GM12878 (cell line): ENCODE data around the gene ARHGEF7. TPM values are rescaled to one million over a fixed set of nuclear protein-coding genes. Genes with fewer than 3 reads are reported as not detected.

ENCODE experiments used
- ATAC-seq: fragments of 200-7000 bp; cut with Tn5 transposase; 3 replicates; pipeline ENCODE4 v1.9.1; 2020; ENCODE audit warnings: mild to moderate bottlenecking, moderate library complexity
- BruUV-seq: library from RNA; stranded (reverse); fragments of 400-500 nt; replicated peaks from 2 replicates; lab custom pipeline; 2021; lab: Mats Ljungman, UMichigan
- CTCF ChIA-PET: fragments of 300-600 bp; sonication (Branson Sonifier 250); formaldehyde crosslinking; extraction: SDS; loops from one replicate; lab custom pipeline; 2021; ENCODE audit warnings: inconsistent platforms; lab: Yijun Ruan, JAX
- POLR2A ChIA-PET: fragments of 350-600 bp; formaldehyde crosslinking; extraction: SDS; loops from one replicate; lab custom pipeline; 2021; ENCODE audit warnings: inconsistent platforms; lab: Charles Lee
- RAD21 ChIA-PET: fragments of 300-600 bp; sonication (Branson Sonifier 250); formaldehyde crosslinking; loops from one replicate; lab custom pipeline; 2023; ENCODE audit warnings: antibody characterized with exemption; ENCODE audit not compliant: unreplicated experiment; lab: Charles Lee
- SMC1A ChIA-PET: fragments of 300-600 bp; sonication (Branson Sonifier 250); formaldehyde crosslinking; loops from one replicate; lab custom pipeline; 2023; ENCODE audit not compliant: unreplicated experiment, uncharacterized antibody; lab: Charles Lee
- DNase-seq: peaks from one replicate; pipeline ENCODE4 v3.0.0-alpha.2; 2011; ENCODE audit warnings: low read depth, low spot score
- FAIRE-seq: peaks from 3 replicates; lab custom pipeline; 2011; peaks lifted over from hg19 to GRCh38; lab: Jason Lieb, UNC
- H2AFZ ChIP-seq: 2 replicates; pipeline ENCODE4 v1.6.0; 2011; ENCODE audit warnings: low read depth, low read length, control low read depth; ENCODE audit not compliant: control insufficient read depth
- H3K27ac ChIP-seq: 2 replicates; pipeline ENCODE4 v1.5.1; 2011; ENCODE audit warnings: control low read depth; ENCODE audit not compliant: control insufficient read depth, insufficient read depth
- H3K27me3 ChIP-seq, 2 experiments: replicated peaks in 1 of 2; 2 replicates each; pipeline versions ENCODE4 v1.6.0 to v1.6.1; 2011; ENCODE audit warnings: low read length in 1 of 2; ENCODE audit not compliant: control insufficient read depth in 2 of 2, insufficient read depth in 2 of 2
- H3K36me3 ChIP-seq, 2 experiments: 2 replicates each; pipeline ENCODE4 v1.5.1; 2011; ENCODE audit warnings: low read length in 1 of 2; ENCODE audit not compliant: control insufficient read depth in 2 of 2, insufficient read depth in 2 of 2
- H3K4me1 ChIP-seq: 2 replicates; pipeline ENCODE4 v1.6.1; 2011; ENCODE audit warnings: mild to moderate bottlenecking, low read length, moderate library complexity, mixed read lengths; ENCODE audit not compliant: control insufficient read depth, insufficient read depth
- H3K4me2 ChIP-seq: 2 replicates; pipeline ENCODE4 v1.6.0; 2011; ENCODE audit warnings: control low read depth; ENCODE audit not compliant: control insufficient read depth, insufficient read depth
- H3K4me3 ChIP-seq: fragments of 200-600 bp; sonication (generic); 2 replicates; pipeline ENCODE4 v1.5.1; 2016
- H3K79me2 ChIP-seq: 2 replicates; pipeline ENCODE4 v1.6.0; 2011; ENCODE audit warnings: low read length; ENCODE audit not compliant: control insufficient read depth, insufficient read depth
- H3K9ac ChIP-seq: 2 replicates; pipeline ENCODE4 v1.8.0; 2011; ENCODE audit warnings: low read length, control low read depth, mixed read lengths; ENCODE audit not compliant: control insufficient read depth, insufficient read depth
- H3K9me3 ChIP-seq: replicated peaks from 3 replicates; pipeline ENCODE4 v1.5.1; 2011; ENCODE audit warnings: mild to moderate bottlenecking, low read length; ENCODE audit not compliant: control insufficient read depth, insufficient read depth
- H4K20me1 ChIP-seq: 2 replicates; pipeline ENCODE4 v1.6.0; 2011; ENCODE audit not compliant: control insufficient read depth, insufficient read depth
- CHD1 ChIP-seq: IDR thresholded peaks from 2 replicates; pipeline ENCODE4 v1.6.1; 2012; ENCODE audit warnings: low read depth, low read length, improper control_type of control experiment
- ELK1 ChIP-seq: IDR thresholded peaks from 2 replicates; pipeline ENCODE4 v1.6.1; 2012; ENCODE audit warnings: low read depth, low read length, improper control_type of control experiment
- HDAC2 ChIP-seq: fragments of 200-600 bp; sonication (generic); IDR thresholded peaks from 2 replicates; pipeline ENCODE4 v1.6.1; 2017
- IRF3 ChIP-seq: fragments of 450-650 bp; IDR thresholded peaks from 2 replicates; pipeline ENCODE4 v1.6.1; 2014; ENCODE audit warnings: mild to moderate bottlenecking
- MXI1 ChIP-seq: fragments of 150-350 bp; IDR thresholded peaks from 2 replicates; pipeline ENCODE4 v1.6.1; 2011; ENCODE audit warnings: low read depth, mild to moderate bottlenecking, inconsistent platforms, low read length, improper control_type of control experiment
- WGBS: methylation state at CpG from one replicate; pipeline ENCODE4 v1.1.6; 2016; ENCODE audit warnings: low lambda C conversion rate; ENCODE audit not compliant: insufficient replicate concordance, insufficient coverage; ENCODE audit errors: missing lambda C conversion rate; 5-methylcytosine and 5-hydroxymethylcytosine counted together
- in situ Hi-C: fragments of 300-500 bp; cut with MboI; formaldehyde crosslinking; loops from 9 replicates; pipeline ENCODE4 v1.14.3; 2018; ENCODE audit warnings: mixed read lengths
- intact Hi-C: fragments of 100-400 bp; cut with micrococcal nuclease; formaldehyde crosslinking; loops from one replicate; pipeline ENCODE4 v1.14.2; 2022; ENCODE audit not compliant: unreplicated experiment
- polyA plus RNA-seq, 11 experiments: library from polyadenylated mRNA; depleted of rRNA in 4 of 11; unstranded in 6 of 11; stranded (reverse) in 5 of 11; fragments of >200 nt; fragmentation: Nextera tagmentation in 4 of 11; fragmentation: Illumina TruSeq in 1 of 11; extraction: Ambion mirVana in 4 of 11; extraction: Trizol in 1 of 11; gene quantifications; 1 replicate in 1 of 11; 2 replicates in 10 of 11; pipeline versions ENCODE4 v1.2.1 to v1.2.3, GENCODE V29; 2011 to 2016; ENCODE audit warnings: inconsistent platforms in 2 of 11, missing spikeins in 2 of 11, low read depth in 1 of 11
- total RNA-seq, 4 experiments: library from RNA; depleted of rRNA in 3 of 4; stranded (reverse); fragments of >200 nt in 3 of 4; fragmentation: Illumina TruSeq in 1 of 4; extraction: Trizol in 1 of 4; gene quantifications; 2 replicates each; pipeline versions ENCODE4 v1.2.1 to v1.2.3, GENCODE V29; 2013 to 2021

Gene ARHGEF7
- total and polyA plus RNA-seq, 10 of the 15 experiments (the other 5 are each of a cell fraction or from before 2014, with no cell fraction given) = 4.7 to 65.5 (median 36.6) TPM

- DNase-seq (no peak), FAIRE-seq (no peak), ATAC-seq (no peak)
- Histone ChIP-seq H3K9ac (no peak overlapping the region), H3K36me3 (peaks cover 4% of the 10 kb centered on the region in 2 experiments; a peak in 3 of 4 replicates), H3K4me1 (no peaks in the 10 kb centered on the region), H4K20me1 (no peaks in the 10 kb centered on the region), H3K79me2 (no peaks in the 10 kb centered on the region), H3K27me3 (no peaks in the 10 kb centered on the region), H3K4me2 (no peak overlapping the region), H3K9me3 (no peaks in the 10 kb centered on the region; the same call in 2 of the 3 replicates), H3K4me3 (no peak overlapping the region), H2AFZ (no peak overlapping the region), H3K27ac (no peak overlapping the region)
- TF ChIP-seq CHD1 (no peak), MXI1 (no peak), HDAC2 (no peak), ELK1 (no peak), IRF3 (no peak)
- in situ Hi-C loops = no loop called here
- no TSS peak for BruUV-seq
- ChIA-PET SMC1A (no interaction called here), CTCF (no interaction called here), RAD21 (no interaction called here), POLR2A (no interaction called here)
- intact Hi-C loops = no loop called here
- 97% methylated on average over 17 of the region's 17 CpGs for WGBS
Measured at GRCh38 chr13:111312944-111313590, 198.0 kb downstream of the ARHGEF7 start.
